T-helper 1 cell treated with Interleukin-12 subunit alpha and Interleukin-12 subunit beta and Interleukin-4 antibody, amounts not matched to agents 30 ng/mL and 1 ng/mL, for 36 hours (primary cell): ENCODE measurements around the gene ZDHHC18. TPM values are rescaled to one million over a fixed set of nuclear protein-coding genes. Genes with fewer than 3 reads are reported as not detected.

Source experiments
- intact Hi-C: fragments of 100-400 bp; cut with micrococcal nuclease; formaldehyde crosslinking; loops from one replicate; pipeline ENCODE4 v1.15.1; 2024
- total RNA-seq: library from RNA; stranded (reverse); gene quantifications from 2 replicates; pipeline ENCODE4 v1.2.3, GENCODE V29; 2022

ZDHHC18 gene
- total RNA-seq = 87.9 and 89.0 TPM in 2 replicates

GRCh38 chr1:26826261-26827105, at the start of gene ZDHHC18:
ZDHHC18 (plus strand) TSS chr1:26826688; CDS start chr1:26826805, 117 bp downstream.
- intact Hi-C loops = loop anchor here (1.0 kb wide), 1 partner anchor 39 kb away; no protein-coding TSS in a partner anchor

- intact Hi-C loops = no loop called here
These were observed 47.3 kb upstream of the ZDHHC18 start for GRCh38 chr1:26779098-26779668.

GRCh38 chr1:26780344-26780957, 46.0 kb upstream of the ZDHHC18 start:
- intact Hi-C loops = loop anchor here (10.0 kb wide), 1 partner anchor 214 kb away; the partner anchor contains the start of gene TRNP1

- intact Hi-C loops = loop anchor here (10.0 kb wide), 1 partner anchor 213 kb away; the partner anchor contains the start of gene TRNP1
These were observed 45.2 kb upstream of the ZDHHC18 start for GRCh38 chr1:26781206-26781825.

GRCh38 chr1:26782521-26783212, 43.8 kb upstream of the ZDHHC18 start:
- intact Hi-C loops = loop anchor here (10.0 kb wide), 1 partner anchor 212 kb away; the partner anchor contains the start of gene TRNP1

DNA sequence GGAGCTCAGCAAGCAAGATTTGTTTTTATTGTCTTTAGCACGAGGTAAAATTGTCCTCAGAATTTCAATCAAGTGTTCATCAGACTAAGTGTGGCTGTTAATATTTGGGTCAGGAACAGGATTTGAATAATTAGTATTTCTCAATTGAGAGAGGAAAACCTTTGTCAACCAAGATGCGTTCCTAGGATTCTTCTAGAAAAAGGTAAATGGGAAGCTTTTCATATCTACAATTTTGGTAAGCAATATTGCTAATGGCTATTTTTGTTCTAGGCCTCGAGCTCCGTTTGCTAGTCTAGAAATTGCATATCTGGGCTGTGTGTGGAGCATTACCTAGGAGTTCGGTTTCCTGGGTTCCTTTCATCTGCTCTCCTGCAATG, 42.9 kb upstream of the ZDHHC18 start:
- intact Hi-C loops = loop anchor here (10.0 kb wide), 1 partner anchor 211 kb away; the partner anchor contains the start of gene TRNP1

DNA sequence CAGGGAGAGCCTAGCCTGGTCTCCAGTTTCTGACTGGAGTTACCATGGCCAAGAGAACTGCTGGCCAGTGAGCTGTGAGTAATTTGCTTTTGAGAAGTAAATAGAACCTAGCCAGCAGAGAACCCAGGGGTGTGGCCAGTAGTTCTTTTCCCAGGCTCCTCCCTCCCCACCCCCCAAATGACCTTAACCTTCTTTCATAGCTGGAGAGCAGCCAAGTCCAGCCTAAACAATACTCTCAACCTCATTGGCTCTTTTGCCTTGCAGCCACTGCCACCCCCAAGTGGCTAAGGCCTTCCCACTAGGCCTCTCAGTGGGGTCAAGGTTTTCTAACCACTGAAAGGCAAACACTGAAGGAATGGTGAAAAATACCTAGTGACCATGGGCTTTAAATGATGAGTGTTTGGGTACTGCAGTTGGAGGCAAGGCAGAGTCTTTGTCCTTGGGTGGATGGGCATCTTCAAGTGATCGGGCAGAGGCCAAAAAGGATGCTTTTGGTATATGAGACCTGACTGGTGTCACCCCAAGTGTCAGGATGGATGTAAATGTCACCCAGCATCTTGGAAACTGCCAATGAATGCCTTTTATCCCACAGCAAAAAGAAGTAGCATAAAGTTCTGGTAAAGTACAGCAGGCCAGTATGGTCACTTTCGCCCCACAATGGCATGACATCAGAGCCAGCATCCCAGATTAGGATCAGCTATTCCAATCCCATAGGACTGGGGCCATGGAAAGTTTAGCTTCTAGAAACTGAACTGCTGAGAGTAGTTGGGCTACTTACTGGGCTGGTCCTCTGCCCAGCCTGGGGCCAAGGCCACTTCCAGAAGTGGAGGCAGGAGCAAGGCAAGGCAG, 42.2 kb upstream of the ZDHHC18 start:
- intact Hi-C loops = loop anchor here (10.0 kb wide), 1 partner anchor 211 kb away; the partner anchor contains the start of gene TRNP1

DNA sequence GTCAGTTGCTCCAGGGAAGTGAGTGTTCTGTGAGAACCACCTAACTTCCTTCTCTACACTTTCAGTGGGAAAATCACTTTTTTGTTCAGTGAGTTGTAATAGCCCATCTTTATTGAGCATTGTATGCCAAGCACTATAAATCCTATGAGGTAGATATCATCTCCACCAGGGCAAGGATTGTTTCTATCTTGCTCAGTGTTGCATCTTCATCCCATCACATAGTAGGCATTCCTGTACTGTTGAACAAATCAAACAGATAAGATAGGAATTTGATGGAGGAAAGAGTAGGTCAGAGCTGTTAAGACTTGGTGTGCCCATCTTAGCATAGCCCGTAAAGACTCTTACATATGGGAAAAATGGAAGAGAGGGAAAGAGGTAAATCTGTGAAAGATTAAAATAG, 41.6 kb upstream of the ZDHHC18 start:
- intact Hi-C loops = loop anchor here (5.0 to 10.0 kb wide), 2 partner anchors 210 to 468 kb away; partner anchors contain the start of genes CD52 and TRNP1

GRCh38 chr1:26785611-26786436, 40.7 kb upstream of the ZDHHC18 start:
- intact Hi-C loops = loop anchor here (2.0 to 10.0 kb wide), 3 partner anchors 51 to 469 kb away; partner anchors contain the start of genes CD52 and TRNP1

DNA sequence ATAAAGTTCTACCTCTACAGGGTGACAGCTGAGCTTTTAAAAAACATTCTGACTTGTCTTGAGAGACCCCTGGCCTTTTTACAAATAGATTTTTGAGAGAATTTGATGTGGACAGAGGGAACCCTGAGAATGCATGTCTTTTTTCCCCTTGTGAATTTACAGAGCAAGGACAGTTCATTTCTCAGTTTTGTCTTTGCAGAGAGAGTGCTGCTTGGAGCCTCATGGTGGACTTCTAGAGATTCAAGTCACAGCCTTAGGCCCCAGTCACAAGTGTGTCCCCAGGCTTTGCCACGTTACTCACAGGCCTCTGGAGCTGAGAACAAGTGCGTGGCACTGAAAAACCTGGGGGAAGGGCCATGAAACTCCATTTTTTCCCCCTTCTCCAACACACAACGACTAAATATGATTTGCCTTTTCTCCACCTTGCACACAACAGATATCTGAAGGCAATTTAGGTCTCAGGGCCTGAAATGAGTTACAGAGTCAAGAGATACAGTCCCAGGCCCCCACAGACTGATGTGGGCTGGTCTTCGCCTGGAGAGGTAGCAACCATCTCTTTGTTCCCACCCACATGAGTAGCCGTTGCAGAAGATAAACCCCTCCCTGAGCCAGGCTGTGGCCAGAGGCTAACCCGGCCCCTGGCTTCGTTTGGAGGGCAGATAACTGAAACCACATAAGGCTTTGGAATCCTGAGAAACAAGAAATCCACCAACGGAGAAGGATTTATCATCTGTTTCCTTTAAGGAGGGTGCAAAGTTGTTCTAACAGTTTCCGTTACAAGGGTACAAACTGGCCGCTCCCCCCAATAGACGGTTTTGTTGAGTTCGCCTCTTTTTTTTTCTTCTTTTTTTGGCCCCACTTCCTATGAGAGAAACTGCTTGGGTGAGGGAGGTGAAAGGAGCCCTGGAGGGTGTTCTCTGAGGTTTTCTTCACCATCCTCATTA, 39.8 kb upstream of the ZDHHC18 start:
- intact Hi-C loops = loop anchor here (1.0 to 10.0 kb wide), 8 partner anchors 42 to 469 kb away; partner anchors contain the start of genes CD52 and TRNP1

DNA sequence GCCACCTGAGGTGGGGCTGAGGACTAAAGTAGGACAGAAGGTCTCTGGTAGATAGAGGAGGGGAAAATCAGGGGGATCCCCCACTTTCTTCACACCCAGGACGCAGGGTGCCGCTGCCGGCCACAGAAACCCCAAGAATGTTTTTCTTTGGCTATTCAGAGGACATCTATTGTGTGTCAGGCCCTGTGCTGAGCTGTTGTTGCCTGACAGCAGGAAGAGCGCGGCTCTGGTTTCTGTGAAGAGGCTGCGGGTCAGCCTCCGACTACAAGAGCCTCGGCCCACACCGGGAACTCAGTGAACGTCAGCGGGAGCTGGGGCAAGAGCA, 39.1 kb upstream of the ZDHHC18 start:
- intact Hi-C loops = loop anchor here (1.0 to 10.0 kb wide), 8 partner anchors 43 to 470 kb away; partner anchors contain the start of genes CD52 and TRNP1

DNA sequence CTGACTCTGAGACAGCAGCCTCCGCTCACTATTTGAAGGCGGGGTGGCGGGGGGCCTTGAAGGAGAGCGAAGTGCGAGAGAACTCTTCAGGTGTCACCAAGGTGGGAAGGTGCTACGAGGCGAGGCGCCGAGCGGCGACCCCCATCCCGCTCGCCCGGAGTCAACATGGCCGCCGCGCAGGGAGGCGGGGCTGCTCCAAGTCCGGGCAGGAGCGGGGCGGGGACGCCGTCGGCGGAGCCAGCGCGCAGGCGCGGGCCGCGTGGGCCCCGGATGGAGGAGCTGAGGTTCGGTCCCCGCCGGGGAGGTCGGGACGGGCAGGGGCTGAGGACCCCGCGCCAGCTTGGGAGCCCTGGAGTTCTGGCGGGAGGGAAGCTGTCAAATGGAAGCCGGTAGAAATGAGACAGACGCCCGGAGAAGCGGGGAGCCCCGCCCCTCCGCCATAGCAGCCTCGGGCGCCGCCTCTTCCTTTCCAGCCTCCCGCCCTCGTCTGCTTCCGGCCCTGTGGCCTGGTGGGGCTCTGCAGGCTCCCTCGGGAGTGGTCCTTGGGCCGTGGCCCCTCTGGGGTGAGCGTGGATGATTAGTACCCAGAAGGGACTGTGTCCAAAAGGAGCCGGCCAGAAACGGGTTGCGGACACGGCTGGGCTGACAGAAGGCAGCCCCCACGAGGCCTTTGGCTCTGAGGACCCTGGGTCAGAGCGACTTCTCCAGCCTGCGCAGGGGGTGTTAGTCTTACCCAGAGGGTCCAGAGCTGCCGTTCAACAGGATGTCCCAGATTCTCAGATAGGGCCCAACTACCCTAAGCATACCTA, 38.6 kb upstream of the ZDHHC18 start, which contains the start of gene PIGV:
TSS of gene PIGV (plus strand) at position 245 of the 809 bp plus-strand sequence. CDS start 2,866 bp downstream, outside the sequence.
- intact Hi-C loops = loop anchor here (1.0 to 10.0 kb wide), 11 partner anchors 44 to 471 kb away; partner anchors contain the start of genes CD52, DHDDS, HMGN2 and TRNP1

DNA sequence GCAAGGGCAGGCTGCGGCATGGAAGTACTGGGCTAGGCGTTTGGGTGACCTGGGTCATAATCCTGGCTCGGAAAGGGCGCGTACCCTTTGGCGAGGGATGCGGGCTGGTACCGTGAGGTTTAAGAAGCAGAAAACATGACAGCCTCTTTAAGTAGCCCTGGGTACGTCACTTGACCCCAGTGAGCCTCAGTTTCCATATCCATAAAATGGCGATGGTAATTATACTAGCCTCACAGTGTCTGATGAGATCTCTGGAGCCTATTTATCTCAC, 38.0 kb upstream of the ZDHHC18 start:
- intact Hi-C loops = loop anchor here (1.0 to 10.0 kb wide), 5 partner anchors 206 to 471 kb away; partner anchors contain the start of genes CD52, DHDDS, HMGN2 and TRNP1

DNA sequence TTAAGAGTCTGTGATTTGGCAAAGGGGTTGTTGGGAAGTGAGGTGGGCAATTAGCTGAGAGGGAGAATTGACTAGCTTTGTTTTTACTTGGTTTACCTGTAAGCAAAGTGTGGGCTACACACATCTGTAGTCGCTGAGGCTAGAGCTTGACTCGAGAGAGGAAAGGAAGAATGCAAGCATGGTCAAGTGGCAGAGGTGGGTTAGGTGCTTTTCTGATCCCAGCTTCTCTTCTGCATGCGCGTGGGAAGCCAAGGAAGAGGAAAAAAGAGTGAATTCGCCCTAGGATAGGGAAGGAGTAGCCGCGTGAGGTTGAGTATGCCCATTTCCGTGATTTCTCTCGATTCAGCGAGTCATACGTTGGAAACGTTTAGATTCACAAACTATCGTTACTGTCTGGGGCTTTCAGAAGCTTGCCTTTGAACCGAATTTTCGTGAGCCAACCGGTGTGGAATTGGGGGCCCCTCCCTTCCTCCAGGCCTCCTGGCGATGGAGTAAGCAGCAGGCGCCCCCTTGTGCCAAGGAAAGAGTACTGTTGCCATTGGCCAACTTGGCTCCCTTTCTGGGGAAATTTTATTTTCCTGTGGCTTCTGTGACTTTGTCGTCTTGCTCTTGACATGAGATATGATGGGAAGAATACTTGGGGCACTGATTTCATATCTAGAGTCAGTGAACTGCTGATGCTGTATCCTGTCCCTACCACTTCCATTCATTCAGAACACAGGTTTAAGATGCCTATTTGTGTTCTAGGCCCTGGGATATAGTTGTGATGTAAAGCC, 37.5 kb upstream of the ZDHHC18 start:
- intact Hi-C loops = loop anchor here (1.0 to 10.0 kb wide), 8 partner anchors 89 to 472 kb away; partner anchors contain the start of genes CD52, DHDDS, HMGN2 and TRNP1

GRCh38 chr1:26789612-26789865, 36.9 kb upstream of the ZDHHC18 start:
- intact Hi-C loops = loop anchor here (1.0 to 10.0 kb wide), 6 partner anchors 89 to 472 kb away; partner anchors contain the start of genes CD52, HMGN2 and TRNP1

- intact Hi-C loops = loop anchor here (1.0 to 10.0 kb wide), 9 partner anchors 10 to 473 kb away; partner anchors contain the start of genes CD52, HMGN2 and TRNP1
These were observed 36.6 kb upstream of the ZDHHC18 start for GRCh38 chr1:26789931-26790330.
